ENCODE data around the gene TBXT.

Gene TBXT

GRCh38 chr6:166172546-166172945 is 4.9 kb upstream of the TBXT start:
- no peak overlapping the region for H3K4me3 ChIP-seq (ENCODE audit: low read depth, low read length)
- no peak for TF ChIP-seq CTCF (IDR thresholded peaks at IDR 0.05; ENCODE audit: low read depth, low read length)
- no peak for DNase-seq (ENCODE audit: low read depth, low spot score)
- in situ Hi-C loops (cut with HindIII; ENCODE audit: low sequenced_read_pairs) = no loop called here

- DNase-seq (ENCODE audit: low read depth, low spot score) = no peak
- in situ Hi-C loops (cut with HindIII; ENCODE audit: low sequenced_read_pairs) = no loop called here
- TF ChIP-seq CTCF (IDR thresholded peaks at IDR 0.05; ENCODE audit: low read depth, low read length) = no peak
- no peak overlapping the region for H3K4me3 ChIP-seq (ENCODE audit: low read depth, low read length)
Measured at GRCh38 chr6:166169549-166170421, 2.1 kb upstream of the TBXT start.

- no peak overlapping the region for H3K4me3 ChIP-seq (ENCODE audit: low read depth, low read length)
- in situ Hi-C loops (cut with HindIII; ENCODE audit: low sequenced_read_pairs) = no loop called here
- no peak for TF ChIP-seq CTCF (IDR thresholded peaks at IDR 0.05; ENCODE audit: low read depth, low read length)
- DNase-seq (ENCODE audit: low read depth, low spot score) = no peak
Measured at GRCh38 chr6:166168616-166169548, 1.2 kb upstream of the TBXT start.

- no peak for DNase-seq (ENCODE audit: low read depth, low spot score)
- no peak overlapping the region for H3K4me3 ChIP-seq (ENCODE audit: low read depth, low read length)
Measured at GRCh38 chr6:166167258-166167731, 356 bp downstream of the TBXT start.

GRCh38 chr6:166166314-166167257 is 1.1 kb downstream of the TBXT start:
- no peak overlapping the region for H3K4me3 ChIP-seq (ENCODE audit: low read depth, low read length)
- in situ Hi-C loops (cut with HindIII; ENCODE audit: low sequenced_read_pairs) = no loop called here
- DNase-seq (ENCODE audit: low read depth, low spot score) = no peak
- TF ChIP-seq CTCF (IDR thresholded peaks at IDR 0.05; ENCODE audit: low read depth, low read length) = no peak

More at GRCh38 chr6:166167258-166167731, 356 bp downstream of the TBXT start:
- no peak for TF ChIP-seq CTCF (IDR thresholded peaks at IDR 0.05; ENCODE audit: low read depth, low read length)
- in situ Hi-C loops (cut with HindIII; ENCODE audit: low sequenced_read_pairs) = no loop called here

All from astrocyte of the spinal cord (primary cell).